ENCODE results near the gene PALM.

- TF ChIP-seq CTCF (conservative IDR thresholded peaks at IDR 0.05; ENCODE audit: low read length) (no peak), EZH2phosphoT487 (IDR thresholded peaks at IDR 0.05; ENCODE audit: borderline replicate concordance, low read depth, low read length) (no peak)
These were observed 22.3 kb downstream of the PALM start for GRCh38 chr19:731000-731399.
